B cell (primary cell): ENCODE data around the gene ACAN. TPM values are rescaled to one million over a fixed set of nuclear protein-coding genes. Genes with fewer than 3 reads are reported as not detected.

Experiments used
- ATAC-seq: fragments of 200-7000 bp; cut with Tn5 transposase; one replicate; pipeline ENCODE4 v1.10.0; 2021; ENCODE audit warnings: low read depth, mild to moderate bottlenecking, moderate number of reproducible peaks, moderate library complexity
- CTCF ChIA-PET: fragments of 350-600 bp; sonication (Branson Sonifier 250); formaldehyde crosslinking; loops from one replicate; lab custom pipeline; 2021; ENCODE audit warnings: antibody characterized with exemption, inconsistent platforms; lab: Charles Lee
- POLR2A ChIA-PET: fragments of 350-600 bp; sonication (Branson Sonifier 250); formaldehyde crosslinking; loops from one replicate; lab custom pipeline; 2021; ENCODE audit warnings: antibody characterized with exemption; lab: Charles Lee
- DNase-seq: peaks from one replicate; pipeline ENCODE4 v3.0.0; 2013
- H2AFZ ChIP-seq: 2 replicates; pipeline ENCODE4 v1.6.1; 2012; ENCODE audit warnings: mild to moderate bottlenecking, low read depth, low read length; ENCODE audit not compliant: insufficient read depth, poor library complexity, severe bottlenecking
- H3K27ac ChIP-seq, 2 donors: 1 replicate in 1 of 2; 2 replicates in 1 of 2; pipeline ENCODE4 v1.5.1; 2012 to 2013; ENCODE audit warnings: low read length in 2 of 2, mild to moderate bottlenecking in 2 of 2, moderate library complexity in 1 of 2
- H3K27me3 ChIP-seq, 4 experiments: fragments of 200-600 bp in 1 of 4; sonication (generic) in 1 of 4; replicated peaks in 1 of 4; 1 replicate in 2 of 4; 2 replicates in 2 of 4; pipeline versions ENCODE4 v1.6.1 to v1.7.0; 2013 to 2016; ENCODE audit warnings: low read length in 3 of 4, mild to moderate bottlenecking in 2 of 4, mixed read lengths in 1 of 4, moderate library complexity in 1 of 4; ENCODE audit not compliant: insufficient read depth in 4 of 4, control insufficient read depth in 3 of 4; ENCODE audit errors: control extremely low read depth in 1 of 4
- H3K36me3 ChIP-seq, 2 experiments: replicated peaks in 1 of 2; 1 replicate in 1 of 2; 2 replicates in 1 of 2; pipeline versions ENCODE4 v1.6.1 to v1.7.1; 2013; ENCODE audit warnings: low read length in 1 of 2; ENCODE audit not compliant: insufficient read depth in 2 of 2, control insufficient read depth in 1 of 2; ENCODE audit errors: control extremely low read depth in 1 of 2, extremely low read depth in 1 of 2
- H3K4me1 ChIP-seq, 2 donors: fragments of 200-600 bp in 1 of 2; sonication (generic) in 1 of 2; 1 replicate in 1 of 2; 2 replicates in 1 of 2; pipeline versions ENCODE4 v1.5.1 to v1.6.1; 2013 to 2017; ENCODE audit warnings: low read length in 2 of 2; ENCODE audit not compliant: control insufficient read depth in 2 of 2, insufficient read depth in 2 of 2
- H3K4me2 ChIP-seq: replicated peaks from 2 replicates; pipeline ENCODE3; 2012; ENCODE audit warnings: mild to moderate bottlenecking, low read depth, low read length; ENCODE audit not compliant: poor library complexity, severe bottlenecking
- H3K4me3 ChIP-seq, 5 experiments: fragments of 200-600 bp in 1 of 5; sonication (generic) in 1 of 5; 1 replicate in 3 of 5; 2 replicates in 2 of 5; pipeline versions ENCODE4 v1.5.1 to v1.7.0; 2011 to 2016; ENCODE audit warnings: low read length in 4 of 5, mild to moderate bottlenecking in 4 of 5, low read depth in 2 of 5, control low read depth in 1 of 5, moderate library complexity in 1 of 5; ENCODE audit not compliant: insufficient read depth in 1 of 5; ENCODE audit errors: control extremely low read depth in 1 of 5, extremely low read depth in 1 of 5
- H3K79me2 ChIP-seq: fragments of 200-600 bp; sonication (generic); one replicate; pipeline ENCODE4 v1.6.0; 2016; ENCODE audit warnings: low read length; ENCODE audit not compliant: control insufficient read depth, insufficient read depth
- H3K9ac ChIP-seq: fragments of 200-600 bp; sonication (generic); 2 replicates; pipeline ENCODE4 v1.6.1; 2017; ENCODE audit warnings: mild to moderate bottlenecking, low read length, moderate library complexity
- H3K9me3 ChIP-seq, 3 donors: one replicate each; pipeline versions ENCODE4 v1.6.1 to v1.7.1; 2013; ENCODE audit warnings: low read length in 2 of 3; ENCODE audit not compliant: control insufficient read depth in 2 of 3, insufficient read depth in 1 of 3; ENCODE audit errors: control extremely low read depth in 1 of 3
- H4K20me1 ChIP-seq: 2 replicates; pipeline ENCODE4 v1.6.0; 2012; ENCODE audit warnings: mild to moderate bottlenecking, low read length; ENCODE audit not compliant: insufficient read depth, control insufficient read depth, poor library complexity, severe bottlenecking
- H3K27ac Mint-ChIP-seq: one replicate; pipeline ENCODE4 v1.8.0; 2021; ENCODE audit warnings: mixed read lengths
- H3K27me3 Mint-ChIP-seq: one replicate; pipeline ENCODE4 v1.8.0; 2021; ENCODE audit warnings: mixed read lengths
- H3K4me1 Mint-ChIP-seq: one replicate; pipeline ENCODE4 v1.8.0; 2021; ENCODE audit warnings: mixed read lengths
- H3K4me3 Mint-ChIP-seq: one replicate; pipeline ENCODE4 v1.8.0; 2021; ENCODE audit warnings: mixed read lengths
- H3K9me3 Mint-ChIP-seq: one replicate; pipeline ENCODE4 v1.8.0; 2022; ENCODE audit warnings: mixed read lengths; ENCODE audit not compliant: insufficient read depth
- CTCF ChIP-seq: fragments of 200-600 bp; IDR thresholded peaks from one replicate; pipeline ENCODE4 v1.8.0; 2022; ENCODE audit warnings: antibody characterized with exemption, mild to moderate bottlenecking
- EZH2 ChIP-seq: IDR thresholded peaks from 2 replicates; pipeline ENCODE4 v1.6.1; 2012; ENCODE audit warnings: borderline replicate concordance, low read depth, mild to moderate bottlenecking, moderate library complexity, low read length; ENCODE audit not compliant: insufficient read depth, poor library complexity, severe bottlenecking
- WGBS: methylation state at CpG from one replicate; pipeline ENCODE4 v1.1.5; 2013; ENCODE audit warnings: missing lambda C conversion rate; ENCODE audit not compliant: insufficient coverage; 5-methylcytosine and 5-hydroxymethylcytosine counted together
- intact Hi-C: fragments of 100-400 bp; cut with micrococcal nuclease; formaldehyde crosslinking; loops from one replicate; pipeline ENCODE4 v1.10.0; 2022
- polyA plus RNA-seq: library from polyadenylated mRNA; depleted of rRNA; stranded (reverse); fragments of >200 nt; gene quantifications from 2 replicates; pipeline ENCODE4 v1.2.3, GENCODE V29; 2012
- total RNA-seq, 2 donors: library from RNA; stranded (reverse); fragments of 120-200 nt in 1 of 2; gene quantifications; 1 replicate in 1 of 2; 2 replicates in 1 of 2; pipeline versions ENCODE4 v1.2.3 to v1.2.4, GENCODE V29; 2013 to 2022

Gene ACAN
- total and polyA plus RNA-seq, 2 donors (not counting 1 experiment from before 2014, with no cell fraction given): 0.01 TPM; not detected in 1

DNA sequence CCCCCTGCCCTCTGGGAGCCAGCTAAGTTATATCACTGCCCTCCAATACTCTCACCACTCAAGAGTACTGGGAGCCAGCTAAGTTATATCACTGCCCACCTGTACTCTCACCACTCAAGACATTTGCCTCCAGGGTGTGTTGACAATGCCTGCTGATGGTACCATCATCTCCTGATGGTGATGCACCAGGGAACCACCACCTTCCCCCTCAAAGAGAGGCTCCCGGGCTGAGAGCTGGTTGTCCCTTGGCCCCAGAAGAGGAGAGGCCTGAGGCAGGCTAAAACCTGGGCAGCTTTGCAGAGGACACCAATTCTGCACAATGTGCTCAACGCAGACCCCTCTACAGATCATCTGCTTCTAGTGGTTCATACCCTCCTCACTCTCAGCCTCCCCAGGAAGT lies 99.6 kb downstream of the ACAN start:
- no peak for ATAC-seq
- peaks cover 3 to 8% of the 10 kb centered on the region in 2 donors for H3K4me1 ChIP-seq
- Mint-ChIP-seq H3K9me3 (no peaks in the 10 kb centered on the region), H3K4me3 (no peak overlapping the region), H3K27ac (no peak overlapping the region), H3K4me1 (peaks cover 9% of the 10 kb centered on the region), H3K27me3 (no peaks in the 10 kb centered on the region)
- H3K27me3 ChIP-seq: no peaks in the 10 kb centered on the region
- H3K9me3 ChIP-seq: no peaks in the 10 kb centered on the region
- DNase-seq: no peak
- no peaks in the 10 kb centered on the region for H3K36me3 ChIP-seq
- no peak overlapping the region for H3K4me3 ChIP-seq
- 100% methylated on average over 1 of the region's 2 CpGs for WGBS
- H3K79me2 ChIP-seq: no peaks in the 10 kb centered on the region
- no peak overlapping the region for H3K9ac ChIP-seq
- H2AFZ ChIP-seq: no peak overlapping the region
- H3K4me2 ChIP-seq: no peak overlapping the region
- no peak overlapping the region for H3K27ac ChIP-seq
- ChIA-PET CTCF (interaction anchor here (0.8 to 6.3 kb wide), 11 partner anchors 9 to 278 kb away, joined by 3 to 75 read pairs (median 9); partner anchors contain the start of gene HAPLN3), POLR2A (no interaction called here)
- intact Hi-C loops: no loop called here
- H4K20me1 ChIP-seq: no peaks in the 10 kb centered on the region
- no peak for TF ChIP-seq CTCF

DNA sequence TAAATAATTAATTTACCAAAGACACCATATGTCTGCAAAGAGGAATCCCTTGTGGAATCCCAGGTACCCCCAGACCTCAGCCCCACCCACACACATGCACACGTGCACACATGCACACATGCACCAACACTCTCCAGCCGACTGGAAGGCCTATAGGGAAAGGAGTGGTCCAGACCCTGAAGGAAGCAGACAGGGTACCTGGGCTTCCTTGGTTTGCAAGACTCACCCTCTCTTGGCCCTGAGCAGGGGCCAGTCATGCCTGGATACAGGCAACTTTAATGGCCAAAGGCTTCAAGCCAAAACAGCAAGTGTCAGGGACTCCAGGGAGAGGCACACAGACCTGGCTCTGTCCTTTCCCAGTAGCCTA lies 101.0 kb downstream of the ACAN start:
- Histone ChIP-seq H3K9me3 (no peaks in the 10 kb centered on the region), H3K4me2 (no peak overlapping the region), H3K4me3 (no peak overlapping the region), H3K4me1 (peaks cover 3 to 8% of the 10 kb centered on the region in 2 donors), H3K27me3 (no peaks in the 10 kb centered on the region), H3K9ac (no peak overlapping the region), H3K79me2 (no peaks in the 10 kb centered on the region), H3K36me3 (no peaks in the 10 kb centered on the region), H4K20me1 (no peaks in the 10 kb centered on the region), H3K27ac (no peak overlapping the region), H2AFZ (peak overlapping the region; percentile 69)
- TF ChIP-seq EZH2 (no peak), CTCF (no peak)
- Mint-ChIP-seq H3K9me3 (no peaks in the 10 kb centered on the region), H3K4me3 (no peak overlapping the region), H3K4me1 (peaks cover 9% of the 10 kb centered on the region), H3K27ac (no peak overlapping the region), H3K27me3 (no peaks in the 10 kb centered on the region)
- 67% methylated on average over 2 of the region's 2 CpGs for WGBS
- ChIA-PET POLR2A (no interaction called here), CTCF (interaction anchor here (0.9 to 6.3 kb wide), 36 partner anchors 10 to 339 kb away, joined by 3 to 75 read pairs (median 4); partner anchors contain the start of genes ABHD2, FANCI, HAPLN3 and ISG20)
- intact Hi-C loops: loop anchor here (1.0 to 2.0 kb wide), 3 partner anchors 113 to 279 kb away; no protein-coding TSS in a partner anchor
- DNase-seq: no peak
- ATAC-seq: no peak
